ENCODE data around the gene CHMP2A.
A peak's percentile ranks its signal among the peaks of the same experiment; 100 is the strongest.
"Not testable (repeated sequence)": the region's sequence is repeated elsewhere in the genome, so short reads cannot be mapped to it uniquely, and the experiment has no call there.

Gene CHMP2A

DNA sequence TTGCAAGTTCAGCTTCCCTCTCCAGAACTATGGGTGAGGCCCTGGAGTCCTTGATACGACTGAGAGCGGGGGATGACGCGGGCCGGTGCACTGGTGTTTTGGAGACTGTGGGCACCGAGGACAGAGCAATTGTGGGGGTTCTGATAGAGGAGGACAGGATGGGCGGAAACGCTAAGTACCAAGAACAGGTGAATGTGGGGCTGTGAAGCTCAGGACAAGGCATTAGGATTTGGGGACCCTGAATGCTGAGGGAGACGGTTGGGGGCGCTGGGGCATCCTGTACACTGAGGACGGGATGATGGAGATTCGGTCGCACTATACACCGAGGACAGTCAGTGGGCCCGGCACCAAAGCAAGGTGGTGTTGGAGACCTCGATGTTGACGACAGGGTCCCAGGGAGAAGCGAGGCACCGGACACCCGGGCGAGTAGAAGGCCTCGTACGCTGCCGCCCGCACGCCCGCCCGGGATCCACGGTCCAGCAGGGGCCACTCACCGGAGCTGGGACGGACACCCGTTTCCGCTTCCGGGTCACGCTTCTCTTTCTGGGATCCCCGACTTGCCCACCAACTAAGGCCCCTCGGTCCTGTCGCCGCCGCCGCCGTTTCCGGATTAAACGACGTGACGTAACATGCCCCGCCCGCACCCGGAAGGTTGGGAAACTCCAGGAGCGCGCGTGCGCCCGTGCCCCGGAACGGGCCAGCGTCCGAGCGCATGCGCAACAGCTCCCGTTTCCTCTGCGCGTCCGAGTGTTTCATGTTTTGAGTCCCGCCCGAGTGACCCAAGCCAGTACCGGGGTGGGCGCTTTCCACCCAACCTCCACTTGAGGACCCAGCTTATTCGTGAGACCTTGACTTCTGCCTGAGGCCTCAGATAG, at the start of gene CHMP2A:
Gene CHMP2A (minus strand): TSS at position 612 of the 875 bp plus-strand sequence. CDS start 893 bp downstream, outside the sequence.
- DNase-seq (ENCODE audit: low read depth) = peak; percentile 98

DNA sequence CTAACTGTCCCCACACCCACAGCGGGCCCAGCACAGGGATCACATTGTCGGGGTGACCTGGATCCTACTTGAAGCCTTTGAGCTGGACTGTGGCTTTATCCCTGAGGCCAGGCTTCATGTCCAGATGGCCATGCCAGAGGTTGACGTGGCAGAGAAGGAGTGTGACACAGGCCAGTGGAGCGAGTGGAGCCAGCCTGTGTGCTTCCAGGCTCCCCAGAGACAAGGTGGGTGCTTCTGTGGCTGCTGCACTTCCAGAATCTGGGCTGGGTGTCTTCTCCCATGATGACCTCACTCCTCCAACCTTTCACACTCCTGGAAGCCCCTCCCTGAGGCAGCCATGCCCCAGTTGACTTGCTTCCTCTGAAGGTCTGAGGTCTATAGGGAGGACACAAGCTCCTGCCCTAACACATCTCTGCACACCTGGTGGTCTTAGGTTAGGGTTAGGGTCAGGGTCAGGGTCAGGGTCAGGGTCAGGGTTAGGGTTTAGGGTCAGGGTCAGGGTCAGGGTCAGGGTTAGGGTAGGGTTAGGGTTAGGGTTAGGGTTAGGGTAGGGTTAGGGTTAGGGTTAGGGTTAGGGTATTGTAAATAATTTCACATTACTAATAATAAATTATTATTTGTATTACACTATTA, 31.3 kb upstream of the CHMP2A start:
- no peak for DNase-seq (ENCODE audit: low read depth)

GRCh38 chr19:58585442-58586132, 30.7 kb upstream of the CHMP2A start:
- no peak for DNase-seq (ENCODE audit: low read depth)

DNA sequence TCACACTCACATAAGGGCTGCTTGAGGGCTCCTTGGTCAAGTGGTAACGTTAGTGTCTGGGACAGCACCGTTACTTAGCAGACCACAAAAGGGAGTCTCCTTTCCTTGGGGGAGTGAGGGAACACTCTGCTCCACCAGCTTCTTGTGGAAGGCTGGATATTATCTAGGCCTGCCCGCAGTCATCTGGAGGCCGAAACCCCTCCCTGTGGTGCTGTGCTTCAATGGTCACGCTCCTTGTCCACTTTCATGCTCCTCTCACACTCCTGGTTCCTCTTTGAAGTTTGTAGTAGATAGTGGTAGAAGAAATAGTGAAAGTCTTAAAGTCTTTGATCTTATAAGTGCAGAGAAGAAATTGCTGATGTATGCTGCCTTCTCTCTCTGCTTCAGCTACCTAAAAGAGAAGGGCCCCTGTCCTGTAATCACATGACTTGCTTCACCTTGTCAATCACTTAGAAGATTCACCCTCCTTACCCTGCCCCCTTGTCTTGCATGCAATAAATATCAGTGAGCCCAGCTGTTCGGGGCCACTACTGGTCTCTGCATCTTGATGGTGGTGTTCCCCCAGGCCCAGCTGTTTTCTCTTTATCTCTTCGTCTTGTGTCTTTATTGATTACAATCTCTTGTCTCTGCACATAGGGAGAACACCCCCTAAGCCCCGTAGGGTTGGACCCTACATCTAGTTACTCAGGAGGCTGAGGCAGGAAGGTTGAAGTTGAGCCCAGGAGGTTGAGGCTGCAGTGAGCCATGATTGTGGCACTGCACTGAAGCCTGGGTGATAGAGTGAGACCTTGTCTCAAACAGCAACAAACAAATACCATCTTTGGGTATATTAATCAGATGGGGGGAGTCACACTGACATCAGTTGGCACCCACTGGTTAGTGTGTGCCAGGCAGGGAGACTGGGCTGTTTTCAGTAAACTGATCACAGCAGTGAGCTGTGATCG, 29.9 kb upstream of the CHMP2A start:
- no peak for DNase-seq (ENCODE audit: low read depth)

GRCh38 chr19:58582985-58583384, 28.1 kb upstream of the CHMP2A start:
- DNase-seq (ENCODE audit: low read depth) = no peak

DNA sequence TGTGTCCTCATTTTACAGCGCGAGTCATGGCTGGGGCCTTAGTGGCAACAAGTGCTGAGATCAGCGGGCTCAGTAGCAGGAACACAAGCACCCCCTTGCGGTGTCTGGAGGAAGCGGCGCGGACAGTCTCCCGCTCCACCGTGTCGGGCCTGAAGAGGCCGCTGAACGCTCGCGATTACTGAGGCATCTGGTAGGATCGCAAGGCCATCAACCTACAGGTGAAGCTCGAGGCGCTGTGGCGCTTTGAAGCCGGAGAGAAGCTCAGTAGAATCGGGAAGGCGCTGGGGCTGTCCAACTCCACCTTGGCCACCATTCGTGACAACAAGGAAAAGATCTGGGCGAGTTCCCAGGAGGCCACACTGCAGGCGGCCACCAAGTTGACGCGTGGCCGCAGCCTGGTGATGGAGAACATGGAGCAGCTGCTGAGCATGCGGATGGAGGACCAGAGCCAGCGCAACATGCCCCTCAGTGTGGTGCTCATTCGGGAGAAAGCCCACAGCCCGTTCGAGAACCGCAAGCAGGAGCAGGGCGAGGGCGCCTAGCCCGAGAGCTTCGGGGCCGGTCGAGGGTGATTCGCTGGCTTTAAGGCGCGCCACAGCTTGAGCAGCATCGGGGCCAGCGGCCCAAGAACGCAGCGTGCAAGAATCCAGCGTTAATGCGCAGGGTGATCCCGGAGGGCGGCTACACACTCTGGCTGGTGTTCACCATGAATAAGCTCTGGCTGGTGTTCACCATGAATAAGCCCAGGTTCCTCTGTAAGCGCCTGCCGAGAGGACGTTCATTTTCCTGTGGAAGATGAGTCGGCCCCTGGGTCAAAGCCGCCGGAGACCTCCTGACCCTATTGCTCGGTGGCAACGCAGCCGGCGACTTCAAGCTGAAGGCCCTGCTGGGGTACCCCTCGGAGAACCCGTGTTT, 26.6 kb upstream of the CHMP2A start:
- DNase-seq (ENCODE audit: low read depth) = peak; percentile 87

GRCh38 chr19:58579473-58580142, 24.7 kb upstream of the CHMP2A start:
- no peak for DNase-seq (ENCODE audit: low read depth)

GRCh38 chr19:58578012-58578925, 23.4 kb upstream of the CHMP2A start:
- no peak for DNase-seq (ENCODE audit: low read depth)

DNA sequence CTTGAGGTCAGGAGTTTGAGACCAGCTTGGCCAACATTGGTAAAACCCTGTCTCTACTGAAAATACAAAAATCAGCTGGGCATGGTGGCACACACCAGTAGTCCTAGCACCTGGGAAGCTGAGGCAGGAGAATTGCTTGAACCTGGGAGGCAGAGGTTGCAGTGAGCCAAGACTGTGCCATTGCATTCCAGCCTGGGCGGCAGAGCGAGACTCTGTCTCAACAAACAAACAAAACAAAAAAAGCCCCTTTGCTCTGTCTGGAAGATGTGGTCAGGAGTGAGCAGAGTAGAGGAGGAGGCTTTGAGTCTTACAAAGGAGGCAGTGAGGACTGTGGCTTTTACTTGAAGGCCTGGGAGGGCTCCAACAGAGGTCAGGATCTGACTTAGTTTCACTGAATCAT, 22.7 kb upstream of the CHMP2A start:
- DNase-seq (ENCODE audit: low read depth) = not testable (repeated sequence)

- peak; percentile 72 for DNase-seq (ENCODE audit: low read depth)
Observed at GRCh38 chr19:58575183-58576041, 20.5 kb upstream of the CHMP2A start.

- DNase-seq (ENCODE audit: low read depth) = no peak
Observed at GRCh38 chr19:58573658-58574164, 18.8 kb upstream of the CHMP2A start.

DNA sequence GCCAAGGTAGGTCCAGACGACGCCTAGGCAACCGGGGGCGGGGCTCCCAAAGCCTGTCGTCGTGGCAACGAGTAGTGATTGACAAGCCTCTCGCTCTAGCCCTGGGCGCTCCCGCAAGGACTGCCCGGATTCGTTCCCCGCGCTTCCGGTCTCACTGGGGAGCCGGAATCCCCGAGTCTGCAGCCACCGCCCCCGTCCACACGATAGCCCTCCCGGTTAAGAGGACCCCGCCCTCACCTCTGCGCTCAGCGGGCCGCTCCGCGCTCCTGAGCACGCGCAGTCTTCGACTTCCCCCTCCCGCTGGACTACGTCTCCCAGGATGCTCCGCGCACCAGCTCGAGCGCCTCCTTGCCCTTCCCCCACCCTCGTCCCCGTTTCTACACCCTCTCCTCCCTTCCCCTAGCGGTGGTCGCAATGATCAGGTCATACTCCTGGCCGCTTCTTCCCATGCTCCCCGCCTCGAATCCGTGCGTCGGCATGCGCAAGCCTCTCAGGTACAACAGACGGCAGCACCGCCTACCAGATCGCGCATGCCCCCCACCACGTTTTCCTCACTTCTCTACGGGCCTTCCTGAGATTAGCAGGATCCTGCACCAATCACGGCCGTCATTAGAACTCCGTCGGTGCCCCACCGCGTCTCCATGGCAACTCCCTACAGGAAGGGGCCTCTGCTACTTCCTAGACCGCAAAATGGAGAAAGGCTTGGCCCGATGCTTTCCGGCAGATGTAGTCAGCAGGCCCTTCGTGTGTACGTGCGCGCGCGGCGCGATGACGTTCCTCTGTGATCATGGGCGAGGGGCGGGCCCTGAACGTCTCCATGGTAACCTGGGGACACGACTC, 18.1 kb upstream of the CHMP2A start, which contains the start of gene MZF1:
Gene MZF1 (minus strand): TSS at position 518 of the 840 bp plus-strand sequence. CDS start 1,946 bp downstream, outside the sequence.
- peak; percentile 99 for DNase-seq (ENCODE audit: low read depth)

DNA sequence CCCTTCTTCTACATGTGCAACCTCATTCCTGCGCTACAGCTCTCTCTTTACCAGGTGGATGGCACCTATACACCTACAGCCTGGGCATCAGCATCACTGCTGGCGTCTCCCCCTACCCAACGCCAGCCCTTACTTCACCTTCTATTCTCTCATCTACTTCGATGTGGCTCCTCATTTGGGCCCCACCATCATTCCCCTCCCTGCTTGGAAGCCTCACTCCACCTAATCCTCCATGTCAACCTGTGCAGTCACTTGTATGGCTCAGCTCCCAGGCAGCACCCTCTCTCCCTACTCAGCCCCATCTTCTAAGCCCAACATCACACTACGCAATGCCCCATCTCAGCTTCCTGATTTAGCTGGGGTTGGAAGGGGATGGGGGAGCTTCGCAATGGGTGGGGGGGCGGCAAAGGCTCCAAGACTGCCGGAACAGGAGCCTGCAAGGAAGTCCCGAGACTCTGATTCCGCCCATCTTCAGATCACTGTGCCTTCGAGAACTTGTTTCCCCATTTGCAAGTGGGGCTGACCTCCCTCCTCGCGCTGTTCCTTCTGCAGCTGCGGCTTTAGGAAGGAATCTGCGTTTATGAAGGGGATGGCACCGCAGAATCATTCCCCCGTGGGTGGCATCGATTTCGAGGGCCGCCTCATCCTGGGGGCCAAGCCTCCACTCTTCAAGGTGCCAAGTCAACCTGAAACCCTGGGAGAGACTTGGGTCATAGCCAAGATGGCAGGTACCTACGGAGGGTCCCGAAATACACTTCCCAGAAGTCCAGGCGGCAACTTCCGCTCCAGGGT, 17.3 kb upstream of the CHMP2A start:
- no peak for DNase-seq (ENCODE audit: low read depth)

DNA sequence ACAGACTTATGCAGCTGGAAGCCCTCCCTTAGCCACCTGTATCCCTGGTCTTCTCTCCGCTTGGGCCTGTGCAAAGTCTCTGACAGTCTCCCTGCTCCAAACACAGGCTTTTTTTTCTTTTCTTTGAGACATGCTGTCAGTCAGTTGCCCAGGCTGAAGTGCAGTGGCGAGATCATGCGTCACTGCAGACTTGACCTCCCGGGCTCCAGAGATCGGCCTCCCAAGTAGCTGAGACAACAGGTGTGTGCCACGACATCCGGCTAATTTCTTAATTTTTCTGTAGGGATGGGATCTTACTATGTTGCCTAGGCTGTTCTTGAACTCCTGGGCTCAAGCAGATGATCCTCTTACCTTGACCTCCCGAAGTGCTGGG, 16.7 kb upstream of the CHMP2A start:
- no peak for DNase-seq (ENCODE audit: low read depth)

DNA sequence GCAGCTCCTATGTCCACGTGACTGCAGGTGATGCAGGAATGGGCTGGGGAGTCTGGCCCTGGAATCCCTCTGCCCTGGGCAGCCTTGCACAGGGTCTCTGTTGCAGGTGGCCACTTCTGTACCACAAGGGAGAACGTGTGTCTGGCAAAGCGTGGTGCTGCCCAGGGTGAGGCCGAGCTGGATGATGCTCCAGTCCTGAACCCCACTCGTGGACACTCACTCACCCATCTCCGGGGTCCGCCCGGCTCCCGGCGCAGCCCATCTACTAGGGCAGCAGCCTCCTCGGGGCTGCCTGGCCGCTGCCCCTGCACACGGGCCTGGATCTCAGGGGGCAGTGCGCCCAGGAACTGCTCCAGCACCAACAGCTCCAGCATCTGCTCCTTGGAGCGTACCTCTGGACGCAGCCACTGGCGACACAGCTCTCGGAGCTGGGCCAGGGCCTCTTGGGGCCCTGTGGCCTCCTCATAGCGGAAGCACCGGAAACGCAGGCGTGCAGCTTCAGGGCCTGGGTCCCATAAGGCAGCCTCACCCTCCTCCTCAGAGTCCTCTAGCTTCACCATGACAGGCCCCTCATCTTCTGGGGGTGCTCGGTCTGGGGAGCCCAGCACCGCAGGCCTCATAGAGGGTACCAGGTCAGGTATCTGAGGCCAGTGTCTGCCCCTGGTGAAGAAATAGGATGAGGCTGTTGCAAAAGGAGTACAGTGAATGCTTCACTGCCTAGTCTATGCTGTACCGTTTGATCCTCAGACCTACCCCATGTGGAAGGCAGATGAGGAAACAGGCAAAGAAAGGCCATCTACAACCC, 16.1 kb upstream of the CHMP2A start:
- no peak for DNase-seq (ENCODE audit: low read depth)

All from activated T-cell treated with anti-CD3 and anti-CD28 coated beads for 24 hours (primary cell).